DOHH2 (cell line): Measurements from ENCODE around the gene STRA6.

Experiments used
- H3F3A ChIP-seq: fragments of 200-600 bp; sonication (generic), shearing (Covaris generic); 2 replicates; pipeline ENCODE4 v1.6.0; 2016; ENCODE audit warnings: antibody characterized with exemption, mild to moderate bottlenecking; ENCODE audit not compliant: control insufficient read depth, insufficient read depth
- H3K27ac ChIP-seq: fragments of 200-600 bp; sonication (generic); 2 replicates; pipeline ENCODE4 v1.5.1; 2014; ENCODE audit warnings: low read depth, mild to moderate bottlenecking, low read length, moderate library complexity
- H3K27me3 ChIP-seq: fragments of 200-600 bp; sonication (generic); 2 replicates; pipeline ENCODE4 v1.6.1; 2014; ENCODE audit warnings: mild to moderate bottlenecking, low read length, mixed read lengths; ENCODE audit not compliant: control insufficient read depth
- H3K36me3 ChIP-seq: fragments of 200-600 bp; sonication (generic); 2 replicates; pipeline ENCODE4 v1.6.1; 2014; ENCODE audit warnings: mild to moderate bottlenecking, low read length, moderate library complexity, mixed read lengths; ENCODE audit not compliant: control insufficient read depth
- H3K4me1 ChIP-seq: fragments of 200-600 bp; sonication (generic); 2 replicates; pipeline ENCODE4 v1.6.1; 2014; ENCODE audit warnings: mild to moderate bottlenecking, low read length, mixed read lengths; ENCODE audit not compliant: control insufficient read depth
- H3K4me2 ChIP-seq: fragments of 200-600 bp; sonication (generic); 2 replicates; pipeline ENCODE4 v1.6.0; 2014; ENCODE audit warnings: mild to moderate bottlenecking, low read length, moderate library complexity
- H3K4me3 ChIP-seq: fragments of 200-600 bp; sonication (generic); 2 replicates; pipeline ENCODE4 v1.5.1; 2014; ENCODE audit warnings: mild to moderate bottlenecking, low read length, mixed read lengths
- H3K79me2 ChIP-seq: fragments of 200-600 bp; sonication (generic); 2 replicates; pipeline ENCODE4 v1.6.1; 2014; ENCODE audit warnings: mild to moderate bottlenecking, low read length, mixed read lengths; ENCODE audit not compliant: control insufficient read depth
- H3K9me2 ChIP-seq: fragments of 200-600 bp; sonication (generic); replicated peaks from 2 replicates; pipeline ENCODE4 v1.6.1; 2014; ENCODE audit warnings: mild to moderate bottlenecking, low read length, mixed read lengths; ENCODE audit not compliant: control insufficient read depth
- H3K9me3 ChIP-seq: fragments of 200-600 bp; sonication (generic); 2 replicates; pipeline ENCODE4 v1.6.1; 2014; ENCODE audit warnings: antibody characterized with exemption, low read length, mixed read lengths; ENCODE audit not compliant: control insufficient read depth, insufficient read depth
- H4K20me1 ChIP-seq: fragments of 200-600 bp; sonication (generic); 2 replicates; pipeline ENCODE4 v1.6.0; 2014; ENCODE audit warnings: low read depth, mild to moderate bottlenecking, antibody characterized with exemption, low read length, moderate library complexity; ENCODE audit not compliant: control insufficient read depth, insufficient read depth
- EZH2phosphoT487 ChIP-seq: fragments of 200-600 bp; sonication (generic); IDR thresholded peaks from 2 replicates; pipeline ENCODE4 v1.6.1; 2017; ENCODE audit warnings: borderline replicate concordance, mild to moderate bottlenecking, antibody characterized with exemption, low read length, moderate library complexity, mixed read lengths
- TF ChIP-seq, protein P1 (sequence below): fragments of 200-600 bp; sonication (generic); IDR thresholded peaks from one replicate; pipeline ENCODE4 v1.5.1; 2014; ENCODE audit warnings: antibody characterized with exemption, mild to moderate bottlenecking, low read depth, low read length; ENCODE audit not compliant: poor library complexity, severe bottlenecking

Gene STRA6

DNA sequence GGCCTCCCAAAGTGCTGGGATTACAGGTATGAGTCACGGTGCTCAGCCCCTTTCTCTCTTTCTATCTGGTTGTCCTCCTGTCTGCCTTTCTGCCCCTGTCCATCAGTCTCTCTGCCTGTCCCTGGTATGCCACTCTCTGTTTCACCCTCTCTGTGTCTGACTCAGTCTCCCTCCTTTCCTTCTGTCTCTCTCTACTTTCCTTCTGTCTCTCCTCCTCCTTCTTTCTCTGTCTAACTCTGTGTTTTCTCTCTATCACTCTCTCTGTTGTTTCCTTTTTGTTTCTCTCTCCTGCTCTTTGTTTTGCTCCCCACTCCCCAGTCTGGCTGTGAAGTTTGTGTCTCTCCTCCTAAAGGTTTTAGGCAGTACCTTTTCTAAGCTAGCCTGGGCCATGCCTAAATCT, 9.1 kb upstream of the STRA6 start:
- no peaks in the 10 kb centered on the region for H3F3A ChIP-seq
- no peak overlapping the region for H3K27ac ChIP-seq
- H4K20me1 ChIP-seq, result no peaks in the 10 kb centered on the region
- no peak overlapping the region for H3K4me3 ChIP-seq
- H3K9me3 ChIP-seq, result no peaks in the 10 kb centered on the region
- no peaks in the 10 kb centered on the region for H3K9me2 ChIP-seq
- H3K79me2 ChIP-seq, result no peaks in the 10 kb centered on the region
- H3K27me3 ChIP-seq, result no peaks in the 10 kb centered on the region
- H3K36me3 ChIP-seq, result no peaks in the 10 kb centered on the region
- no peaks in the 10 kb centered on the region for H3K4me1 ChIP-seq
- no peak overlapping the region for H3K4me2 ChIP-seq
- no peak for TF ChIP-seq EZH2phosphoT487
- TF ChIP-seq, protein P1, sequence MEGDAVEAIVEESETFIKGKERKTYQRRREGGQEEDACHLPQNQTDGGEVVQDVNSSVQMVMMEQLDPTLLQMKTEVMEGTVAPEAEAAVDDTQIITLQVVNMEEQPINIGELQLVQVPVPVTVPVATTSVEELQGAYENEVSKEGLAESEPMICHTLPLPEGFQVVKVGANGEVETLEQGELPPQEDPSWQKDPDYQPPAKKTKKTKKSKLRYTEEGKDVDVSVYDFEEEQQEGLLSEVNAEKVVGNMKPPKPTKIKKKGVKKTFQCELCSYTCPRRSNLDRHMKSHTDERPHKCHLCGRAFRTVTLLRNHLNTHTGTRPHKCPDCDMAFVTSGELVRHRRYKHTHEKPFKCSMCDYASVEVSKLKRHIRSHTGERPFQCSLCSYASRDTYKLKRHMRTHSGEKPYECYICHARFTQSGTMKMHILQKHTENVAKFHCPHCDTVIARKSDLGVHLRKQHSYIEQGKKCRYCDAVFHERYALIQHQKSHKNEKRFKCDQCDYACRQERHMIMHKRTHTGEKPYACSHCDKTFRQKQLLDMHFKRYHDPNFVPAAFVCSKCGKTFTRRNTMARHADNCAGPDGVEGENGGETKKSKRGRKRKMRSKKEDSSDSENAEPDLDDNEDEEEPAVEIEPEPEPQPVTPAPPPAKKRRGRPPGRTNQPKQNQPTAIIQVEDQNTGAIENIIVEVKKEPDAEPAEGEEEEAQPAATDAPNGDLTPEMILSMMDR, result no peak

DNA sequence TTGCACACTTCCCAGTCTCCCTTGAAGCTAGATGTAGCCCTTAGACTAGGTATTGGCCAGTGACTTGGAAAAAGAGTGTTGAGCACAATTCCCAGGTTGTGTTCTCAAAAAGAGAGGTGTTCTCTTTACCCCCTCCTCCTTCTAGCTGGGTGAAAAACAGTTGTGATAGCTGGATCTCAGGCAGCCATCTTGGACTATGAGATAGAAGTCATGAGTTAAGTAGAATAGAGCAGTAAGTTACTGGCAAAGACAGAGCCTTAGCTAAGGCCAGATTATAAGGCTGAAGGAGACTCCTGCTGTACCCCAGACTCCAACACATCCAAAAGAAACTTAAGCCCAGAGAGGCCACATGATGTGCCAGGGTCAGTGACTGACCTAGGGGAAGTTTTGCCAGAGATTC, 8.1 kb upstream of the STRA6 start:
- Histone ChIP-seq H3K4me3 (no peak overlapping the region), H3K27me3 (no peaks in the 10 kb centered on the region), H3K9me3 (no peaks in the 10 kb centered on the region), H3K4me2 (no peak overlapping the region), H3K9me2 (no peaks in the 10 kb centered on the region), H3K36me3 (no peaks in the 10 kb centered on the region), H3K27ac (no peak overlapping the region), H4K20me1 (no peaks in the 10 kb centered on the region), H3K79me2 (no peaks in the 10 kb centered on the region), H3K4me1 (no peaks in the 10 kb centered on the region), H3F3A (no peaks in the 10 kb centered on the region)
- TF ChIP-seq, protein P1, result no peak
- no peak for TF ChIP-seq EZH2phosphoT487

GRCh38 chr15:74209997-74210671, 7.5 kb upstream of the STRA6 start:
- TF ChIP-seq, protein P1, result no peak
- TF ChIP-seq EZH2phosphoT487, result no peak
- Histone ChIP-seq H3K9me2 (no peaks in the 10 kb centered on the region), H3K27me3 (no peaks in the 10 kb centered on the region), H3K4me2 (no peak overlapping the region), H3K4me1 (no peaks in the 10 kb centered on the region), H3K27ac (no peak overlapping the region), H3F3A (no peaks in the 10 kb centered on the region), H3K9me3 (no peaks in the 10 kb centered on the region), H3K4me3 (no peak overlapping the region), H3K36me3 (no peaks in the 10 kb centered on the region), H3K79me2 (no peaks in the 10 kb centered on the region), H4K20me1 (no peaks in the 10 kb centered on the region)
